ENCODE data around the gene RTP1. TPM values are rescaled to one million over a fixed set of nuclear protein-coding genes. Genes with fewer than 3 reads are reported as not detected.
"Not testable (repeated sequence)": the region's sequence is repeated elsewhere in the genome, so short reads cannot be mapped to it uniquely, and the experiment has no call there.

Gene RTP1
- total RNA-seq, 4 donors from 2014 or later, result not detected

GRCh38 chr3:187191271-187191670 lies 6.0 kb upstream of the RTP1 start:
- peaks cover 15 to 19% of the 10 kb centered on the region in 2 donors for H3K4me1 ChIP-seq
- in situ Hi-C loops (cut with MboI; ENCODE audit: low sequenced_read_pairs in 4 of 4), result no loop called here
- TF ChIP-seq POLR2A (IDR thresholded peaks at IDR 0.05) (no peak), CTCF (IDR thresholded peaks at IDR 0.05 in 4 of 5, conservative IDR thresholded peaks at IDR 0.05 in 1 of 5) (no peak)
- no peak overlapping the region for H3K4me3 ChIP-seq
- ATAC-seq (no peak), DNase-seq (no peak)
- H3K27ac ChIP-seq, result no peak overlapping the region
- intact Hi-C loops (cut with DNase I; ENCODE audit: low total_unique reads), result no loop called here
- no peaks in the 10 kb centered on the region for H3K36me3 ChIP-seq
- no peaks in the 10 kb centered on the region for H3K27me3 ChIP-seq
- no peaks in the 10 kb centered on the region for H3K9me3 ChIP-seq

DNA sequence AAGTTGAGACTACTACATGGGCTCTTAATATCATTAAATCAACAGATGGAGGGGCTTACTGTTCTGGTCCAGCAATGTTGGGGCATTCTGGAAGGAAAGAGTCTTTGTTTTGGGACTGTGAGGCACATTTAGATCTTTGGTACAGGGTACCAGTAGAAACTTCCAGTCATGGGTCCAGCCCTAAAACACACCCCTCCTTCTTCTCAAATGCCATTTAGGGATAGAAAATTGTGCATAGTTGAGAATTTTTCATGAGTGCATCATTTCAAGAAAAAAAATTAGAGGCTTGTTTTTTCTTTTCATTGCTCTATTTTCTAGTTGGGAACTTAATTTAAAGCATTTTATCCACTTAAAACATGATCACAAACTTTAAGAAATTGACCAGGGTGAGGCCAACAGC lies 4.1 kb upstream of the RTP1 start:
- H3K9me3 ChIP-seq, result no peaks in the 10 kb centered on the region

GRCh38 chr3:187196573-187197334 lies 532 bp upstream of the RTP1 start:
- Histone ChIP-seq H3K36me3 (no peaks in the 10 kb centered on the region), H3K4me1 (no peaks in the 10 kb centered on the region), H3K27ac (no peak overlapping the region), H3K4me3 (no peak overlapping the region), H3K9me3 (no peaks in the 10 kb centered on the region), H3K27me3 (no peaks in the 10 kb centered on the region)
- in situ Hi-C loops (cut with MboI; ENCODE audit: low sequenced_read_pairs in 4 of 4) (no loop called here), intact Hi-C loops (cut with DNase I; ENCODE audit: low total_unique reads) (no loop called here)
- DNase-seq (no peak), ATAC-seq (no peak)
- TF ChIP-seq POLR2A (IDR thresholded peaks at IDR 0.05) (no peak), CTCF (IDR thresholded peaks at IDR 0.05 in 4 of 5, conservative IDR thresholded peaks at IDR 0.05 in 1 of 5) (no peak)

More for the DNA sequence above, 4.1 kb upstream of the RTP1 start:
- Histone ChIP-seq H3K4me3 (no peak overlapping the region), H3K4me1 (no peaks in the 10 kb centered on the region), H3K27ac (no peak overlapping the region), H3K27me3 (no peaks in the 10 kb centered on the region), H3K36me3 (no peaks in the 10 kb centered on the region)
- DNase-seq (no peak), ATAC-seq (no peak)
- TF ChIP-seq CTCF (IDR thresholded peaks at IDR 0.05 in 4 of 5, conservative IDR thresholded peaks at IDR 0.05 in 1 of 5) (no peak), POLR2A (IDR thresholded peaks at IDR 0.05) (no peak)
- in situ Hi-C loops (cut with MboI; ENCODE audit: low sequenced_read_pairs in 4 of 4) (no loop called here), intact Hi-C loops (cut with DNase I; ENCODE audit: low total_unique reads) (no loop called here)

- no peaks in the 10 kb centered on the region for H3K4me1 ChIP-seq
- H3K4me3 ChIP-seq, result no peak overlapping the region
- in situ Hi-C loops (cut with MboI; ENCODE audit: low sequenced_read_pairs in 4 of 4) (no loop called here), intact Hi-C loops (cut with DNase I; ENCODE audit: low total_unique reads) (no loop called here)
- H3K27ac ChIP-seq, result no peak overlapping the region
- no peaks in the 10 kb centered on the region for H3K27me3 ChIP-seq
- no peak for ATAC-seq
- no peak for DNase-seq
- H3K9me3 ChIP-seq, result no peaks in the 10 kb centered on the region
- H3K36me3 ChIP-seq, result no peaks in the 10 kb centered on the region
- TF ChIP-seq CTCF (IDR thresholded peaks at IDR 0.05 in 4 of 5, conservative IDR thresholded peaks at IDR 0.05 in 1 of 5), result no peak
- no peak for TF ChIP-seq POLR2A (IDR thresholded peaks at IDR 0.05)
Observed at GRCh38 chr3:187198490-187198889, 1.2 kb downstream of the RTP1 start.

DNA sequence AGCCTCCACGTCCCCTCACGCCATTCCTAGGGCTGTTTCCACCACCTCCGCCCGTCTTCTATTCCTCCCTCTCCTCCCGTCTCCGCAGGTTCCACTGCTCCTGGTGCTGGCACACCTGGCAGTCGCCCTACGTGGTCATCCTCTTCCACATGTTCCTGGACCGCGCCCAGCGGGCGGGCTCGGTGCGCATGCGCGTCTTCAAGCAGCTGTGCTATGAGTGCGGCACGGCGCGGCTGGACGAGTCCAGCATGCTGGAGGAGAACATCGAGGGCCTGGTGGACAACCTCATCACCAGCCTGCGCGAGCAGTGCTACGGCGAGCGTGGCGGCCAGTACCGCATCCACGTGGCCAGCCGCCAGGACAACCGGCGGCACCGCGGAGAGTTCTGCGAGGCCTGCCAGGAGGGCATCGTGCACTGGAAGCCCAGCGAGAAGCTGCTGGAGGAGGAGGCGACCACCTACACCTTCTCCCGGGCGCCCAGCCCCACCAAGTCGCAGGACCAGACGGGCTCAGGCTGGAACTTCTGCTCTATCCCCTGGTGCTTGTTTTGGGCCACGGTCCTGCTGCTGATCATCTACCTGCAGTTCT lies 2.3 kb downstream of the RTP1 start:
- in situ Hi-C loops (cut with MboI; ENCODE audit: low sequenced_read_pairs in 4 of 4), result loop anchor here in 1 of 4 donors (25.0 kb wide), 1 partner anchor 113 kb away; no protein-coding TSS in a partner anchor
- H3K4me1 ChIP-seq; H3K9me3 ChIP-seq; intact Hi-C loops (cut with DNase I; ENCODE audit: low total_unique reads); DNase-seq; H3K27me3 ChIP-seq; ATAC-seq; H3K4me3 ChIP-seq; H3K27ac ChIP-seq; H3K36me3 ChIP-seq: not testable (repeated sequence)

All from gastrocnemius medialis (tissue), 4 donors.